CD4-positive, alpha-beta T cell treated with Interleukin-6 at 100 ng/mL for 8 hours (primary cell): ENCODE data around the gene KCNN4.
"Not testable (repeated sequence)": the region's sequence is repeated elsewhere in the genome, so short reads cannot be mapped to it uniquely, and the experiment has no call there.

Experiments
- DNase-seq: peaks from one replicate; pipeline ENCODE4 v3.0.0-alpha.2; 2020; ENCODE audit warnings: mixed read lengths, low spot score

The KCNN4 gene

GRCh38 chr19:43798546-43799409 lies 18.0 kb upstream of the KCNN4 start:
- peak; percentile 50 for DNase-seq

- DNase-seq: no peak
Measured at GRCh38 chr19:43798026-43798545, 17.3 kb upstream of the KCNN4 start.

GRCh38 chr19:43797556-43797955 lies 16.8 kb upstream of the KCNN4 start:
- DNase-seq: no peak

GRCh38 chr19:43797118-43797517 lies 16.3 kb upstream of the KCNN4 start:
- DNase-seq: no peak

- DNase-seq: no peak
Measured at GRCh38 chr19:43790587-43790986, 9.8 kb upstream of the KCNN4 start.

GRCh38 chr19:43789029-43789428 lies 8.3 kb upstream of the KCNN4 start:
- DNase-seq: no peak

GRCh38 chr19:43786665-43787064 lies 5.9 kb upstream of the KCNN4 start:
- DNase-seq: no peak

GRCh38 chr19:43784981-43785808 lies 4.4 kb upstream of the KCNN4 start:
- peak; percentile 65 for DNase-seq

GRCh38 chr19:43784241-43784980 lies 3.6 kb upstream of the KCNN4 start:
- DNase-seq: peak; percentile 58

GRCh38 chr19:43783636-43784035 lies 2.9 kb upstream of the KCNN4 start:
- no peak for DNase-seq

GRCh38 chr19:43782689-43783231 lies 2.0 kb upstream of the KCNN4 start:
- no peak for DNase-seq

- no peak for DNase-seq
Measured at GRCh38 chr19:43782311-43782660, 1.5 kb upstream of the KCNN4 start.

GRCh38 chr19:43781630-43782310 lies 997 bp upstream of the KCNN4 start:
- no peak for DNase-seq

- peak; percentile 29 for DNase-seq
Measured at GRCh38 chr19:43779820-43780219, 953 bp downstream of the KCNN4 start.

- DNase-seq: no peak
Measured at GRCh38 chr19:43779147-43779819, 1.5 kb downstream of the KCNN4 start.

GRCh38 chr19:43778651-43779050 lies 2.1 kb downstream of the KCNN4 start:
- DNase-seq: no peak

- peak; percentile 59 for DNase-seq
Measured at GRCh38 chr19:43777163-43777695, 3.5 kb downstream of the KCNN4 start.

GRCh38 chr19:43776286-43776685 lies 4.5 kb downstream of the KCNN4 start:
- DNase-seq: no peak

GRCh38 chr19:43775299-43775890 lies 5.4 kb downstream of the KCNN4 start:
- no peak for DNase-seq

- DNase-seq: not testable (repeated sequence)
Measured at GRCh38 chr19:43774940-43775258, 5.9 kb downstream of the KCNN4 start.
